B cell (primary cell): ENCODE measurements around the gene PSMD6. TPM values are rescaled to one million over a fixed set of nuclear protein-coding genes. Genes with fewer than 3 reads are reported as not detected.

Experiments
- ATAC-seq: fragments of 200-7000 bp; cut with Tn5 transposase; one replicate; pipeline ENCODE4 v1.10.0; 2021; ENCODE audit warnings: low read depth, mild to moderate bottlenecking, moderate number of reproducible peaks, moderate library complexity
- CTCF ChIA-PET: fragments of 350-600 bp; sonication (Branson Sonifier 250); formaldehyde crosslinking; loops from one replicate; lab custom pipeline; 2021; ENCODE audit warnings: antibody characterized with exemption, inconsistent platforms; lab: Charles Lee
- POLR2A ChIA-PET: fragments of 350-600 bp; sonication (Branson Sonifier 250); formaldehyde crosslinking; loops from one replicate; lab custom pipeline; 2021; ENCODE audit warnings: antibody characterized with exemption; lab: Charles Lee
- DNase-seq: peaks from one replicate; pipeline ENCODE4 v3.0.0; 2013
- H2AFZ ChIP-seq: 2 replicates; pipeline ENCODE4 v1.6.1; 2012; ENCODE audit warnings: mild to moderate bottlenecking, low read depth, low read length; ENCODE audit not compliant: insufficient read depth, poor library complexity, severe bottlenecking
- H3K27ac ChIP-seq, 2 donors: 1 replicate in 1 of 2; 2 replicates in 1 of 2; pipeline ENCODE4 v1.5.1; 2012 to 2013; ENCODE audit warnings: low read length in 2 of 2, mild to moderate bottlenecking in 2 of 2, moderate library complexity in 1 of 2
- H3K27me3 ChIP-seq, 4 experiments: fragments of 200-600 bp in 1 of 4; sonication (generic) in 1 of 4; replicated peaks in 1 of 4; 1 replicate in 2 of 4; 2 replicates in 2 of 4; pipeline versions ENCODE4 v1.6.1 to v1.7.0; 2013 to 2016; ENCODE audit warnings: low read length in 3 of 4, mild to moderate bottlenecking in 2 of 4, mixed read lengths in 1 of 4, moderate library complexity in 1 of 4; ENCODE audit not compliant: insufficient read depth in 4 of 4, control insufficient read depth in 3 of 4; ENCODE audit errors: control extremely low read depth in 1 of 4
- H3K36me3 ChIP-seq, 2 experiments: replicated peaks in 1 of 2; 1 replicate in 1 of 2; 2 replicates in 1 of 2; pipeline versions ENCODE4 v1.6.1 to v1.7.1; 2013; ENCODE audit warnings: low read length in 1 of 2; ENCODE audit not compliant: insufficient read depth in 2 of 2, control insufficient read depth in 1 of 2; ENCODE audit errors: control extremely low read depth in 1 of 2, extremely low read depth in 1 of 2
- H3K4me1 ChIP-seq, 2 donors: fragments of 200-600 bp in 1 of 2; sonication (generic) in 1 of 2; 1 replicate in 1 of 2; 2 replicates in 1 of 2; pipeline versions ENCODE4 v1.5.1 to v1.6.1; 2013 to 2017; ENCODE audit warnings: low read length in 2 of 2; ENCODE audit not compliant: control insufficient read depth in 2 of 2, insufficient read depth in 2 of 2
- H3K4me2 ChIP-seq: replicated peaks from 2 replicates; pipeline ENCODE3; 2012; ENCODE audit warnings: mild to moderate bottlenecking, low read depth, low read length; ENCODE audit not compliant: poor library complexity, severe bottlenecking
- H3K4me3 ChIP-seq, 5 experiments: fragments of 200-600 bp in 1 of 5; sonication (generic) in 1 of 5; 1 replicate in 3 of 5; 2 replicates in 2 of 5; pipeline versions ENCODE4 v1.5.1 to v1.7.0; 2011 to 2016; ENCODE audit warnings: low read length in 4 of 5, mild to moderate bottlenecking in 4 of 5, low read depth in 2 of 5, control low read depth in 1 of 5, moderate library complexity in 1 of 5; ENCODE audit not compliant: insufficient read depth in 1 of 5; ENCODE audit errors: control extremely low read depth in 1 of 5, extremely low read depth in 1 of 5
- H3K79me2 ChIP-seq: fragments of 200-600 bp; sonication (generic); one replicate; pipeline ENCODE4 v1.6.0; 2016; ENCODE audit warnings: low read length; ENCODE audit not compliant: control insufficient read depth, insufficient read depth
- H3K9ac ChIP-seq: fragments of 200-600 bp; sonication (generic); 2 replicates; pipeline ENCODE4 v1.6.1; 2017; ENCODE audit warnings: mild to moderate bottlenecking, low read length, moderate library complexity
- H3K9me3 ChIP-seq, 3 donors: one replicate each; pipeline versions ENCODE4 v1.6.1 to v1.7.1; 2013; ENCODE audit warnings: low read length in 2 of 3; ENCODE audit not compliant: control insufficient read depth in 2 of 3, insufficient read depth in 1 of 3; ENCODE audit errors: control extremely low read depth in 1 of 3
- H4K20me1 ChIP-seq: 2 replicates; pipeline ENCODE4 v1.6.0; 2012; ENCODE audit warnings: mild to moderate bottlenecking, low read length; ENCODE audit not compliant: insufficient read depth, control insufficient read depth, poor library complexity, severe bottlenecking
- H3K27ac Mint-ChIP-seq: one replicate; pipeline ENCODE4 v1.8.0; 2021; ENCODE audit warnings: mixed read lengths
- H3K27me3 Mint-ChIP-seq: one replicate; pipeline ENCODE4 v1.8.0; 2021; ENCODE audit warnings: mixed read lengths
- H3K4me1 Mint-ChIP-seq: one replicate; pipeline ENCODE4 v1.8.0; 2021; ENCODE audit warnings: mixed read lengths
- H3K4me3 Mint-ChIP-seq: one replicate; pipeline ENCODE4 v1.8.0; 2021; ENCODE audit warnings: mixed read lengths
- H3K9me3 Mint-ChIP-seq: one replicate; pipeline ENCODE4 v1.8.0; 2022; ENCODE audit warnings: mixed read lengths; ENCODE audit not compliant: insufficient read depth
- EZH2 ChIP-seq: IDR thresholded peaks from 2 replicates; pipeline ENCODE4 v1.6.1; 2012; ENCODE audit warnings: borderline replicate concordance, low read depth, mild to moderate bottlenecking, moderate library complexity, low read length; ENCODE audit not compliant: insufficient read depth, poor library complexity, severe bottlenecking
- WGBS: methylation state at CpG from one replicate; pipeline ENCODE4 v1.1.5; 2013; ENCODE audit warnings: missing lambda C conversion rate; ENCODE audit not compliant: insufficient coverage; 5-methylcytosine and 5-hydroxymethylcytosine counted together
- intact Hi-C: fragments of 100-400 bp; cut with micrococcal nuclease; formaldehyde crosslinking; loops from one replicate; pipeline ENCODE4 v1.10.0; 2022
- polyA plus RNA-seq: library from polyadenylated mRNA; depleted of rRNA; stranded (reverse); fragments of >200 nt; gene quantifications from 2 replicates; pipeline ENCODE4 v1.2.3, GENCODE V29; 2012
- total RNA-seq, 2 donors: library from RNA; stranded (reverse); fragments of 120-200 nt in 1 of 2; gene quantifications; 1 replicate in 1 of 2; 2 replicates in 1 of 2; pipeline versions ENCODE4 v1.2.3 to v1.2.4, GENCODE V29; 2013 to 2022
- TF ChIP-seq, protein P1 (sequence below): fragments of 200-600 bp; IDR thresholded peaks from one replicate; pipeline ENCODE4 v1.8.0; 2022; ENCODE audit warnings: antibody characterized with exemption, mild to moderate bottlenecking

The PSMD6 gene
- total and polyA plus RNA-seq, 2 donors (not counting 1 experiment from before 2014, with no cell fraction given) = 34.7 to 63.4 TPM

DNA sequence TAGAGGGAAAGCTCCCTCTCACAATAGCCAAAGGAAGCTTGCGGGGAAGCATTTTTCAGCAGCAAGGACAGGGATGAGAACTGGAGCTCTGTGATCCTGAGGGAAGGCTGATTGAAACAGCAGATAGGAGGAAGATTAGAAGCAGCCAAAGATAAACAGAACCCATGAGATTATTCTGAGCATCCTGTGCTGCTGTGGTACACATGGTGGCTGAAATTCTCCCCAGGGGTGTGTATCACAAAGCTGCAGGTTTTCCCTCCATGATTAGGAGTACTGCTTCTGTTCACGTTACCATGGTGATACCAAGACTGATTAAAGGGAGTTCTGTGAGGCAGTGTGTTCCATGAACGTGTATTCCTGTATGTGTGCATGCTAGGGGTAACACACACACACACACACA is 30.3 kb upstream of the PSMD6 start:
- ChIA-PET POLR2A (no interaction called here), CTCF (no interaction called here)
- H3K9me3 Mint-ChIP-seq = no peaks in the 10 kb centered on the region
- Histone ChIP-seq H3K27ac (no peak overlapping the region), H3K36me3 (no peaks in the 10 kb centered on the region), H2AFZ (no peak overlapping the region), H3K9ac (no peak overlapping the region), H4K20me1 (no peaks in the 10 kb centered on the region), H3K79me2 (no peaks in the 10 kb centered on the region), H3K9me3 (no peaks in the 10 kb centered on the region), H3K27me3 (peaks cover 0 to 3% (median 0%) of the 10 kb centered on the region in 4 experiments), H3K4me3 (no peak overlapping the region), H3K4me2 (no peak overlapping the region), H3K4me1 (no peaks in the 10 kb centered on the region)
- ATAC-seq (no peak), DNase-seq (no peak)
- WGBS = no CpG with 5 or more reads among the region's 3 CpGs
- TF ChIP-seq, protein P1, sequence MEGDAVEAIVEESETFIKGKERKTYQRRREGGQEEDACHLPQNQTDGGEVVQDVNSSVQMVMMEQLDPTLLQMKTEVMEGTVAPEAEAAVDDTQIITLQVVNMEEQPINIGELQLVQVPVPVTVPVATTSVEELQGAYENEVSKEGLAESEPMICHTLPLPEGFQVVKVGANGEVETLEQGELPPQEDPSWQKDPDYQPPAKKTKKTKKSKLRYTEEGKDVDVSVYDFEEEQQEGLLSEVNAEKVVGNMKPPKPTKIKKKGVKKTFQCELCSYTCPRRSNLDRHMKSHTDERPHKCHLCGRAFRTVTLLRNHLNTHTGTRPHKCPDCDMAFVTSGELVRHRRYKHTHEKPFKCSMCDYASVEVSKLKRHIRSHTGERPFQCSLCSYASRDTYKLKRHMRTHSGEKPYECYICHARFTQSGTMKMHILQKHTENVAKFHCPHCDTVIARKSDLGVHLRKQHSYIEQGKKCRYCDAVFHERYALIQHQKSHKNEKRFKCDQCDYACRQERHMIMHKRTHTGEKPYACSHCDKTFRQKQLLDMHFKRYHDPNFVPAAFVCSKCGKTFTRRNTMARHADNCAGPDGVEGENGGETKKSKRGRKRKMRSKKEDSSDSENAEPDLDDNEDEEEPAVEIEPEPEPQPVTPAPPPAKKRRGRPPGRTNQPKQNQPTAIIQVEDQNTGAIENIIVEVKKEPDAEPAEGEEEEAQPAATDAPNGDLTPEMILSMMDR = no peak
- no peak for TF ChIP-seq EZH2
- peaks cover 7% of the 10 kb centered on the region for H3K4me1 Mint-ChIP-seq
- H3K27ac Mint-ChIP-seq = no peak overlapping the region
- peaks cover 12% of the 10 kb centered on the region for H3K27me3 Mint-ChIP-seq
- intact Hi-C loops = no loop called here
- H3K4me3 Mint-ChIP-seq = no peak overlapping the region

GRCh38 chr3:64053117-64053516 is 29.8 kb upstream of the PSMD6 start:
- no peak overlapping the region for H3K4me3 Mint-ChIP-seq
- CTCF ChIA-PET = no interaction called here

More at GRCh38 chr3:64053117-64053516, 29.8 kb upstream of the PSMD6 start:
- ATAC-seq (no peak), DNase-seq (no peak)
- Histone ChIP-seq H3K4me3 (no peak overlapping the region), H3K36me3 (no peaks in the 10 kb centered on the region), H3K79me2 (no peaks in the 10 kb centered on the region), H3K9me3 (no peaks in the 10 kb centered on the region), H3K27ac (no peak overlapping the region), H3K4me2 (no peak overlapping the region), H2AFZ (no peak overlapping the region), H3K9ac (no peak overlapping the region), H3K27me3 (peaks cover 0 to 3% (median under 1%) of the 10 kb centered on the region in 4 experiments), H3K4me1 (no peaks in the 10 kb centered on the region), H4K20me1 (no peaks in the 10 kb centered on the region)
- Mint-ChIP-seq H3K4me1 (peaks cover 7% of the 10 kb centered on the region), H3K9me3 (no peaks in the 10 kb centered on the region), H3K27me3 (peaks cover 12% of the 10 kb centered on the region), H3K27ac (no peak overlapping the region)
- TF ChIP-seq, protein P1 = no peak
- TF ChIP-seq EZH2 = no peak
- POLR2A ChIA-PET = no interaction called here
- intact Hi-C loops = no loop called here
